SK-N-SH (cell line): Measurements from ENCODE around the gene RNF111. TPM values are rescaled to one million over a fixed set of nuclear protein-coding genes. Genes with fewer than 3 reads are reported as not detected.

Source experiments
- CTCF ChIA-PET: fragments of 300-600, 350-600 bp; formaldehyde crosslinking; extraction: SDS; loops from one replicate; lab custom pipeline; 2021; lab: Yijun Ruan, JAX
- POLR2A ChIA-PET: fragments of 350-600 bp; sonication (Branson Sonifier 250); formaldehyde crosslinking; extraction: SDS; loops from one replicate; lab custom pipeline; 2020; ENCODE audit warnings: antibody characterized with exemption, inconsistent platforms; lab: Yijun Ruan, JAX
- DNase-seq: peaks from one replicate; pipeline ENCODE4 v3.0.0; 2012
- H2AFZ ChIP-seq: fragments of 200-600 bp; sonication (generic); 2 replicates; pipeline ENCODE4 v1.8.1; 2016; ENCODE audit warnings: antibody characterized with exemption, mild to moderate bottlenecking, low read depth
- H3F3A ChIP-seq: fragments of 200-600 bp; sonication (generic); replicated peaks from 2 replicates; pipeline ENCODE3; 2016; ENCODE audit warnings: antibody characterized with exemption, mild to moderate bottlenecking; ENCODE audit not compliant: insufficient read depth
- H3K27ac ChIP-seq, 2 experiments: fragments of 200-500 bp in 1 of 2; fragments of 200-600 bp in 1 of 2; sonication (Bioruptor generic) in 1 of 2; sonication (generic), shearing (Covaris generic) in 1 of 2; 2 replicates each; pipeline versions ENCODE4 v1.5.1 to v1.6.1; 2014 to 2016; ENCODE audit warnings: low read depth in 2 of 2, inconsistent platforms in 1 of 2, low read length in 1 of 2, mild to moderate bottlenecking in 1 of 2, mixed read lengths in 1 of 2
- H3K27me3 ChIP-seq: fragments of 200-600 bp; sonication (generic), shearing (Covaris generic); 2 replicates; pipeline ENCODE4 v1.6.1; 2016; ENCODE audit warnings: mixed run types; ENCODE audit not compliant: insufficient read depth
- H3K36me3 ChIP-seq, 2 experiments: fragments of 200-500 bp in 1 of 2; fragments of 200-600 bp in 1 of 2; sonication (Bioruptor generic) in 1 of 2; sonication (generic) in 1 of 2; replicated peaks in 1 of 2; 2 replicates each; pipeline versions ENCODE3 to v1.5.1; 2014 to 2016; ENCODE audit warnings: low read length in 1 of 2, mild to moderate bottlenecking in 1 of 2; ENCODE audit not compliant: insufficient read depth in 2 of 2, control insufficient read depth in 1 of 2
- H3K4me1 ChIP-seq, 2 experiments: fragments of 200-500 bp in 1 of 2; fragments of 200-600 bp in 1 of 2; sonication (Bioruptor generic) in 1 of 2; sonication (generic), shearing (Covaris generic) in 1 of 2; 2 replicates each; pipeline versions ENCODE4 v1.5.1 to v1.6.1; 2014 to 2016; ENCODE audit warnings: low read depth in 1 of 2, low read length in 1 of 2, mixed run types in 1 of 2; ENCODE audit not compliant: insufficient read depth in 2 of 2, control insufficient read depth in 1 of 2
- H3K4me2 ChIP-seq: fragments of 200-600 bp; sonication (generic), shearing (Covaris generic); 2 replicates; pipeline ENCODE4 v1.6.1; 2017; ENCODE audit warnings: mixed run types
- H3K4me3 ChIP-seq, 2 experiments: fragments of 200-500 bp in 1 of 2; fragments of 200-600 bp in 1 of 2; sonication (Bioruptor generic) in 1 of 2; sonication (generic), shearing (Covaris generic) in 1 of 2; 2 replicates each; pipeline versions ENCODE4 v1.5.1 to v1.8.1; 2014 to 2016; ENCODE audit warnings: low read depth in 2 of 2, inconsistent platforms in 1 of 2, low read length in 1 of 2, mild to moderate bottlenecking in 1 of 2, mixed read lengths in 1 of 2, moderate library complexity in 1 of 2
- H3K79me2 ChIP-seq: fragments of 200-600 bp; sonication (generic); 2 replicates; pipeline ENCODE4 v1.8.1; 2017; ENCODE audit warnings: mild to moderate bottlenecking; ENCODE audit not compliant: insufficient read depth
- H3K9ac ChIP-seq: fragments of 200-600 bp; sonication (generic); 2 replicates; pipeline ENCODE4 v1.6.1; 2017; ENCODE audit warnings: mixed run types
- H3K9me2 ChIP-seq: fragments of 200-600 bp; sonication (generic); 2 replicates; pipeline ENCODE4 v1.6.1; 2017; ENCODE audit warnings: mixed run types
- H3K9me3 ChIP-seq: fragments of 200-600 bp; sonication (generic); 2 replicates; pipeline ENCODE4 v1.6.1; 2017; ENCODE audit warnings: mixed run types, mild to moderate bottlenecking, moderate library complexity
- H4K20me1 ChIP-seq: fragments of 200-600 bp; sonication (generic); 2 replicates; pipeline ENCODE4 v1.6.1; 2017; ENCODE audit warnings: mild to moderate bottlenecking, mixed run types; ENCODE audit not compliant: insufficient read depth
- CHD2 ChIP-seq: fragments of 150-350 bp; IDR thresholded peaks from 2 replicates; pipeline ENCODE4 v1.6.1; 2018; ENCODE audit warnings: low read length; ENCODE audit not compliant: partially characterized antibody
- ELF1 ChIP-seq: IDR thresholded peaks from 2 replicates; pipeline ENCODE4 v1.4.0; 2012
- EZH2phosphoT487 ChIP-seq: fragments of 200-600 bp; sonication (generic); IDR thresholded peaks from 2 replicates; pipeline ENCODE4 v1.6.1; 2017; ENCODE audit warnings: low read depth, mixed run types, mild to moderate bottlenecking, antibody characterized with exemption, moderate library complexity, borderline replicate concordance
- FOXM1 ChIP-seq: IDR thresholded peaks from 2 replicates; pipeline ENCODE4 v1.4.0; 2012; ENCODE audit warnings: low read depth, mild to moderate bottlenecking
- GABPA ChIP-seq: IDR thresholded peaks from 2 replicates; pipeline ENCODE4 v1.4.0; 2012; ENCODE audit warnings: low read depth, mild to moderate bottlenecking
- GATA2 ChIP-seq: sonication (generic); formaldehyde crosslinking; IDR thresholded peaks from 2 replicates; pipeline ENCODE4 v1.5.0; 2020; ENCODE audit warnings: mild to moderate bottlenecking, missing genetic modification reagents
- RAD21 ChIP-seq: IDR thresholded peaks from 2 replicates; pipeline ENCODE4 v1.6.1; 2012; ENCODE audit warnings: mild to moderate bottlenecking, low read length
- RCOR1 ChIP-seq: fragments of 150-350 bp; IDR thresholded peaks from 2 replicates; pipeline ENCODE4 v1.6.1; 2017; ENCODE audit warnings: antibody characterized with exemption, low read length
- RFX5 ChIP-seq: IDR thresholded peaks from 2 replicates; pipeline ENCODE4 v1.6.1; 2012; ENCODE audit warnings: mild to moderate bottlenecking, improper control_type of control experiment, low read length
- TAF1 ChIP-seq: IDR thresholded peaks from 2 replicates; pipeline ENCODE4 v1.6.1; 2012; ENCODE audit warnings: low read depth, mild to moderate bottlenecking, low read length, moderate library complexity, borderline replicate concordance
- TCF12 ChIP-seq: IDR thresholded peaks from 2 replicates; pipeline ENCODE4 v1.4.0; 2012
- YY1 ChIP-seq: IDR thresholded peaks from 2 replicates; pipeline ENCODE4 v1.4.0; 2012; ENCODE audit warnings: low read depth, mild to moderate bottlenecking
- WGBS: methylation state at CpG from one replicate; pipeline ENCODE4 v1.1.6; 2017; ENCODE audit warnings: low lambda C conversion rate; 5-methylcytosine and 5-hydroxymethylcytosine counted together
- polyA plus RNA-seq, 3 experiments: library from polyadenylated mRNA; depleted of rRNA; stranded (reverse); fragments of >200 nt; gene quantifications; 2 replicates each; pipeline ENCODE4 v1.2.3, GENCODE V29; 2012
- TF ChIP-seq, protein P1 (sequence below): fragments of 150-350 bp; IDR thresholded peaks from 2 replicates; pipeline ENCODE4 v1.6.1; 2017; ENCODE audit warnings: antibody characterized with exemption, low read length, low read depth, borderline replicate concordance
- TF ChIP-seq, protein P2 (sequence below): fragments of 150-350 bp; IDR thresholded peaks from 2 replicates; pipeline ENCODE4 v1.6.1; 2016; ENCODE audit warnings: mild to moderate bottlenecking, low read depth, low read length
- TF ChIP-seq, protein P3 (sequence below): IDR thresholded peaks from 2 replicates; pipeline ENCODE4; 2012
- TF ChIP-seq, protein P4 (sequence below): fragments of 200-600 bp; sonication (generic); IDR thresholded peaks from 2 replicates; pipeline ENCODE4 v1.6.1; 2017; ENCODE audit warnings: antibody characterized with exemption, mild to moderate bottlenecking, moderate library complexity

The RNF111 gene
- polyA plus RNA-seq, 1 of the 3 experiments (the other 2 are of a cell fraction) = 16.5 TPM

DNA sequence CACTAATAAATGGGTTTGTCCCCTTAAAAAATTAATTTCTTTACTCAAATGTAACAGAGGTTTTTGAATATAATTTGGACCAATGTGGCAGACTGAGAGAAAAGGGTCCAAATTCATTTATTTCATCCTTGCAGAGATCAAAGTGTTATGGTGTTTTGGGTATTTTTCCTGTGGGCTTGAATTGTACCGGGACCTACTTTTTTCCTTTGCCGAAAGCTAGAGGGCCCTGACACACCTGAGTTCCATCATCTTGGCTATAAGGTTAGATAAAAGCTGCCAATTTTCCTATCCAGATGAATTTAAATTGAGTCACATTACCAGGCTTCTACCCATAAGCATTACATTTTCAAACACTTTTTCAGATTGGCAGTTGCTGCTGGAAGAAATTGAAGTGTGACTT is 118.4 kb downstream of the RNF111 start:
- peaks cover 43% of the 10 kb centered on the region for H3K79me2 ChIP-seq
- peak overlapping the region; percentile 96 for H3K4me2 ChIP-seq
- no peaks in the 10 kb centered on the region for H3K9me2 ChIP-seq
- peak overlapping the region; percentile 81 to 89 for H3K4me3 ChIP-seq
- peak; percentile 25 for DNase-seq
- ChIA-PET CTCF (interaction anchor here (2.3 kb wide), 1 partner anchor 126 kb away, joined by 12 read pairs; no protein-coding TSS in a partner anchor), POLR2A (no interaction called here)
- H3K27me3 ChIP-seq = no peaks in the 10 kb centered on the region
- no peaks in the 10 kb centered on the region for H4K20me1 ChIP-seq
- peak overlapping the region; percentile 34 to 75; a peak in 3 of 4 replicates for H3K27ac ChIP-seq
- peaks cover 18 to 32% of the 10 kb centered on the region in 2 experiments for H3K36me3 ChIP-seq
- peaks cover 0 to 7% of the 10 kb centered on the region in 2 experiments; a peak in 2 of 4 replicates for H3K4me1 ChIP-seq
- WGBS = 16% methylated on average over 2 of the region's 2 CpGs
- H3F3A ChIP-seq = peaks cover 19% of the 10 kb centered on the region
- peak overlapping the region; percentile 87 for H3K9ac ChIP-seq
- H2AFZ ChIP-seq = peak overlapping the region; percentile 96
- no peaks in the 10 kb centered on the region for H3K9me3 ChIP-seq
- 0 out of 2 replicates have a peak, but pooled peaks have one; percentile 15 for TF ChIP-seq RAD21
- TF ChIP-seq, protein P1, sequence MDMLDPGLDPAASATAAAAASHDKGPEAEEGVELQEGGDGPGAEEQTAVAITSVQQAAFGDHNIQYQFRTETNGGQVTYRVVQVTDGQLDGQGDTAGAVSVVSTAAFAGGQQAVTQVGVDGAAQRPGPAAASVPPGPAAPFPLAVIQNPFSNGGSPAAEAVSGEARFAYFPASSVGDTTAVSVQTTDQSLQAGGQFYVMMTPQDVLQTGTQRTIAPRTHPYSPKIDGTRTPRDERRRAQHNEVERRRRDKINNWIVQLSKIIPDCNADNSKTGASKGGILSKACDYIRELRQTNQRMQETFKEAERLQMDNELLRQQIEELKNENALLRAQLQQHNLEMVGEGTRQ = no peak
- TF ChIP-seq, protein P2, sequence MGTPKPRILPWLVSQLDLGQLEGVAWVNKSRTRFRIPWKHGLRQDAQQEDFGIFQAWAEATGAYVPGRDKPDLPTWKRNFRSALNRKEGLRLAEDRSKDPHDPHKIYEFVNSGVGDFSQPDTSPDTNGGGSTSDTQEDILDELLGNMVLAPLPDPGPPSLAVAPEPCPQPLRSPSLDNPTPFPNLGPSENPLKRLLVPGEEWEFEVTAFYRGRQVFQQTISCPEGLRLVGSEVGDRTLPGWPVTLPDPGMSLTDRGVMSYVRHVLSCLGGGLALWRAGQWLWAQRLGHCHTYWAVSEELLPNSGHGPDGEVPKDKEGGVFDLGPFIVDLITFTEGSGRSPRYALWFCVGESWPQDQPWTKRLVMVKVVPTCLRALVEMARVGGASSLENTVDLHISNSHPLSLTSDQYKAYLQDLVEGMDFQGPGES = no peak
- no peak for TF ChIP-seq GATA2 (CRISPR knock-in tag)
- TF ChIP-seq TAF1 = no peak
- TF ChIP-seq, protein P3, sequence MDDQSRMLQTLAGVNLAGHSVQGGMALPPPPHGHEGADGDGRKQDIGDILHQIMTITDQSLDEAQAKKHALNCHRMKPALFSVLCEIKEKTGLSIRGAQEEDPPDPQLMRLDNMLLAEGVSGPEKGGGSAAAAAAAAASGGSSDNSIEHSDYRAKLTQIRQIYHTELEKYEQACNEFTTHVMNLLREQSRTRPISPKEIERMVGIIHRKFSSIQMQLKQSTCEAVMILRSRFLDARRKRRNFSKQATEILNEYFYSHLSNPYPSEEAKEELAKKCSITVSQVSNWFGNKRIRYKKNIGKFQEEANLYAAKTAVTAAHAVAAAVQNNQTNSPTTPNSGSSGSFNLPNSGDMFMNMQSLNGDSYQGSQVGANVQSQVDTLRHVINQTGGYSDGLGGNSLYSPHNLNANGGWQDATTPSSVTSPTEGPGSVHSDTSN = no peak
- no peak for TF ChIP-seq RCOR1
- no peak for TF ChIP-seq CHD2
- TF ChIP-seq, protein P4, sequence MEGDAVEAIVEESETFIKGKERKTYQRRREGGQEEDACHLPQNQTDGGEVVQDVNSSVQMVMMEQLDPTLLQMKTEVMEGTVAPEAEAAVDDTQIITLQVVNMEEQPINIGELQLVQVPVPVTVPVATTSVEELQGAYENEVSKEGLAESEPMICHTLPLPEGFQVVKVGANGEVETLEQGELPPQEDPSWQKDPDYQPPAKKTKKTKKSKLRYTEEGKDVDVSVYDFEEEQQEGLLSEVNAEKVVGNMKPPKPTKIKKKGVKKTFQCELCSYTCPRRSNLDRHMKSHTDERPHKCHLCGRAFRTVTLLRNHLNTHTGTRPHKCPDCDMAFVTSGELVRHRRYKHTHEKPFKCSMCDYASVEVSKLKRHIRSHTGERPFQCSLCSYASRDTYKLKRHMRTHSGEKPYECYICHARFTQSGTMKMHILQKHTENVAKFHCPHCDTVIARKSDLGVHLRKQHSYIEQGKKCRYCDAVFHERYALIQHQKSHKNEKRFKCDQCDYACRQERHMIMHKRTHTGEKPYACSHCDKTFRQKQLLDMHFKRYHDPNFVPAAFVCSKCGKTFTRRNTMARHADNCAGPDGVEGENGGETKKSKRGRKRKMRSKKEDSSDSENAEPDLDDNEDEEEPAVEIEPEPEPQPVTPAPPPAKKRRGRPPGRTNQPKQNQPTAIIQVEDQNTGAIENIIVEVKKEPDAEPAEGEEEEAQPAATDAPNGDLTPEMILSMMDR = peak; percentile 27; the same call in 1 of the 2 replicates
- no peak for TF ChIP-seq TCF12
- TF ChIP-seq GABPA = no peak
- TF ChIP-seq RFX5 = no peak
- no peak for TF ChIP-seq ELF1
- TF ChIP-seq FOXM1 = no peak
- TF ChIP-seq EZH2phosphoT487 = no peak
- TF ChIP-seq YY1 = 0 out of 2 replicates have a peak, but pooled peaks have one; percentile 3
